BE2C (cell line): ENCODE data around the gene NKAIN4.

Experiments used
- DNase-seq: peaks from one replicate; pipeline ENCODE4 v3.0.0-alpha.2; 2020
- H3K27me3 ChIP-seq: fragments of 250-450 bp; sonication (Bioruptor Pico); 2 replicates; pipeline ENCODE4 v1.5.1; 2020; ENCODE audit warnings: mild to moderate bottlenecking
- H3K36me3 ChIP-seq: fragments of 250-450 bp; sonication (Bioruptor Pico); 2 replicates; pipeline ENCODE4 v1.5.1; 2020; ENCODE audit warnings: mild to moderate bottlenecking
- H3K4me1 ChIP-seq: fragments of 250-450 bp; sonication (Bioruptor Pico); 2 replicates; pipeline ENCODE4 v1.5.1; 2020
- H3K4me3 ChIP-seq: 2 replicates; pipeline ENCODE4 v1.5.1; 2011; ENCODE audit warnings: low read depth, low read length
- H3K9me3 ChIP-seq: fragments of 250-450 bp; sonication (Bioruptor Pico); 2 replicates; pipeline ENCODE4 v1.5.1; 2020
- CTCF ChIP-seq: IDR thresholded peaks from 2 replicates; pipeline ENCODE4 v1.5.1; 2012; ENCODE audit warnings: mild to moderate bottlenecking, low read depth, low read length

The NKAIN4 gene

GRCh38 chr20:63268256-63268655 is 14.0 kb upstream of the NKAIN4 start:
- Histone ChIP-seq H3K4me1 (no peaks in the 10 kb centered on the region), H3K36me3 (no peaks in the 10 kb centered on the region), H3K27me3 (peaks cover 12% of the 10 kb centered on the region), H3K4me3 (no peak overlapping the region), H3K9me3 (no peaks in the 10 kb centered on the region)
- no peak for TF ChIP-seq CTCF
- DNase-seq: no peak

DNA sequence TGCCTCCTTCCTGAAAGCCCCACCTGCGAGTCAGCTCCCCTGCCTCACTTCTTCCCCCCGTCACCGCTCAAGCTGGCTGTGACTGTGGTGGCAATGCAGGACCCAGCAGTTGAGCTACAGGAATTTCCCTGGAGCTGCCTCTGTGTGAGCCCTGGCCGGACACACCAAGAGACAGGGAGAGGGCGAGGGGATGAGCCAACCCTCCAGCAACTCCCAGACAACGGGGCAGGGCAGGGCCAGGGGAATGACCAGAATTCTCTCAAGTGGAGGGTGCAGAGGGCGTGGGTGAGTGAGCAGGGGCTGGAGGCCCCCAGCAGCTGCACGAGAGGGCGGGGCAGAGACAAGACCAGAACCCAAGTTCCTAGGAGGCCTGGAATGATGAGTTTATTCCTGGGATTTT is 13.4 kb upstream of the NKAIN4 start:
- DNase-seq: no peak
- H3K4me1 ChIP-seq: no peaks in the 10 kb centered on the region
- no peak overlapping the region for H3K4me3 ChIP-seq
- H3K36me3 ChIP-seq: no peaks in the 10 kb centered on the region
- peaks cover 17% of the 10 kb centered on the region for H3K27me3 ChIP-seq
- no peak for TF ChIP-seq CTCF
- H3K9me3 ChIP-seq: no peaks in the 10 kb centered on the region

DNA sequence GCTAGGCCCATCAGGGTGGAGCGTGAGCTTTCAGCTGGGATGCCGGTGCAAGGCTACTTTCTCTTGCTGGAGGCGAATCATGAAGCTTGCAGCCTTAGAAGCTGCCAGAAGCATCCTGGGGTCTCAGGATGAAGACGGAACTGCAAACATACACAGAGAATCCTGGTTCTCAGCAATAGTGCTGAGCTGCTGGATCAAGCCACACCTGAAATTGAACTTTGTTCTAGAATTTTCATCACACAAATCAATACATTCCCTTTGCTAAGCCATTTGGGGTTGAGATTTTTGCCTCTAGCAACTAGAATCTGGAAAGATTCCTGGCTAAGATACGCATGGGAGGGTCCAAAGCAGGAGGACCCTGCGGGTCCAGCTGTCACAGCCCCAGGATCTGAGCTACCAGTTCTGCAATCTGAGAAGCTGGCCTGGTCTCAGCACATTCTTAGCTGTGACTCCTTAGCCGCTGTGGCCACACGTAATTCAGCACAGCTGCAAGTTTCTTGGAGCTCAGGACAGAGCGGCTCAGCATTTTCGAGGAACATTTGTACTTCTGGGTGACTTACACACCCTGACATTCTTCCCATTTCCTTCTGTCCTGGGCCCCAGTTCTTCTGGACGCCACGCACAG is 11.7 kb upstream of the NKAIN4 start:
- Histone ChIP-seq H3K27me3 (peaks cover 17% of the 10 kb centered on the region), H3K9me3 (no peaks in the 10 kb centered on the region), H3K36me3 (no peaks in the 10 kb centered on the region), H3K4me3 (no peak overlapping the region), H3K4me1 (no peaks in the 10 kb centered on the region)
- no peak for TF ChIP-seq CTCF
- DNase-seq: no peak

GRCh38 chr20:63264519-63264918 is 10.3 kb upstream of the NKAIN4 start:
- Histone ChIP-seq H3K9me3 (no peaks in the 10 kb centered on the region), H3K27me3 (peaks cover 17% of the 10 kb centered on the region)

DNA sequence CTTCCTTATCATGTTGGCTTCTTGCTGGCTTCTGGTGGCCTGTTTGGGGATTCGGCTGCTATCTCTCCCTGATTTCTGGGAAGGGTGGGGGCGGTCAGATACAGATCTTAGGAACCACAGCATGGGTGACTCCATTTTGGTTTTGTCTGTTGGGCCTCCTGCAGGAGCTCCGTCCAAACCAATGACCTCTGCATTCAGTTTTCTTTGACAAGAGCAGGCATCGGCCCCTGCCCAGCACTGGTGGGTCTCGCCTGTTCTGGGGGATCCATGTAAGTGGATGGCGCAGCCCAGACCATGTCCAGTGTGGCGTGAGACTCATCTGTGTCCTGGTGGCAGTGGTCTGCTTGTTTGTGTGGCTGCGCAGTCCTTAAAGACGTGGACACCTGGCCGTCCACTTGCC is 9.7 kb upstream of the NKAIN4 start:
- Histone ChIP-seq H3K4me1 (no peaks in the 10 kb centered on the region), H3K4me3 (no peak overlapping the region), H3K36me3 (no peaks in the 10 kb centered on the region), H3K27me3 (peaks cover 17% of the 10 kb centered on the region), H3K9me3 (no peaks in the 10 kb centered on the region)
- TF ChIP-seq CTCF: no peak
- no peak for DNase-seq

More at GRCh38 chr20:63264519-63264918, 10.3 kb upstream of the NKAIN4 start:
- Histone ChIP-seq H3K4me1 (no peaks in the 10 kb centered on the region), H3K4me3 (no peak overlapping the region), H3K36me3 (no peaks in the 10 kb centered on the region)
- no peak for TF ChIP-seq CTCF
- DNase-seq: no peak

DNA sequence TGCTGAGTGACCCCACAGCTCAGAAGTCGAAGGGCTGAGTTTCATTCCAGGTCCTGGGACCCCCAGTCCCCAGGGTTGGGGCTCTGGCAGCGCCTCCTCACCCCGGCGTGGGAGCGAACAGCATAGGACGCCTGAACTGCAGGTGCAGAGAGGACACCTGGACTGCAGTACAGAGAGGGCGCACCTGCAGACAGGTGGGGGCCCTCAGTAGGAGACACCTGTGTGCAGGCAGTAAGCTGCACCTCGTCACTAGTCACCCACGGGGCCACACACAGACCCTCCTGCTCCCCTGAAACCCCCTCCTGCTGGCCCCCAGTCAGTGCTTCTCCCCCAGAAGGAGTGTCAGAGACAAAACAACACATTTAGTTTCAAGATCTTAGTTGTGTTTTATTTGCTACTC is 8.6 kb upstream of the NKAIN4 start:
- TF ChIP-seq CTCF: no peak
- Histone ChIP-seq H3K27me3 (peaks cover 17% of the 10 kb centered on the region), H3K36me3 (no peaks in the 10 kb centered on the region), H3K9me3 (no peaks in the 10 kb centered on the region; the same call in 1 of the 2 replicates), H3K4me1 (no peaks in the 10 kb centered on the region), H3K4me3 (no peak overlapping the region)
- no peak for DNase-seq
